ENCODE results near the gene SGK1.

- TF ChIP-seq POLR2A (IDR thresholded peaks at IDR 0.05; ENCODE audit: low read depth, low read length) (no peak), TAF1 (IDR thresholded peaks at IDR 0.05; ENCODE audit: borderline replicate concordance, low read depth, low read length) (no peak), POLR2AphosphoS5 (IDR thresholded peaks at IDR 0.05; ENCODE audit: low read depth, low read length) (no peak)
Observed at GRCh38 chr6:134272374-134272773, 45.5 kb downstream of the SGK1 start.

All from GM12892 (cell line).